ENCODE measurements around the gene FLOT1.

DNA sequence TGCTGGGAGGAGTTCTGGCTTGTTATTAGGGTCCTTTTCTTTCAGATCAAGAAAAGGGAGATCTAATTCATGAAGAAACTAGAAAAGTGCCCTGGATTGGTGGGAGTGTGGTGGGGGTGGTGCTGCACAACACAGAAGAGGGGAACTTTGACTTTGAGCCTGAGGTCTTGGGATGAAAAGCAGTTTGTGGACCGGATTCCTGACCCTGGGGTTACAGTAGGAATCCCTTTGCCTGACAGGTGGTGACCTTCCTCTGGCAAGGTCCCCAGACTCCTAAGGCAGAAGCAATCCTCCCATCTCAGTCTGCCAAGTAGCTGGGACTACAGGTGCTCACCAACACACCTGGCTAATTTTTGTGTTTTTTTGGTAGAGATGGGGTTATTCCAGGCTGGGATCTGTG is 47.1 kb upstream of the FLOT1 start:
- no peak for TF ChIP-seq CTCF (conservative IDR thresholded peaks at IDR 0.05; ENCODE audit: low read depth, low read length)
- TF ChIP-seq EZH2 (IDR thresholded peaks at IDR 0.05; ENCODE audit: borderline replicate concordance, low read depth, low read length, poor library complexity, severe bottlenecking) = no peak
